IMR-90 (cell line): ENCODE measurements around the gene CCDC90B. TPM values are rescaled to one million over a fixed set of nuclear protein-coding genes. Genes with fewer than 3 reads are reported as not detected.

Experiments
- ATAC-seq: fragments of 200-7000 bp; cut with Tn5 transposase; 2 replicates; pipeline ENCODE4 v1.9.1; 2020; ENCODE audit warnings: low read depth, mild to moderate bottlenecking, moderate library complexity
- BruUV-seq: library from RNA; stranded (reverse); fragments of 400-500 nt; replicated peaks from 2 replicates; lab custom pipeline; 2021; lab: Mats Ljungman, UMichigan
- CTCF ChIA-PET: fragments of 300-600 bp; formaldehyde crosslinking; extraction: SDS; loops from one replicate; lab custom pipeline; 2021; ENCODE audit warnings: antibody characterized with exemption; lab: Yijun Ruan, JAX
- POLR2A ChIA-PET: fragments of 300-600 bp; sonication (Branson Sonifier 250); formaldehyde crosslinking; loops from one replicate; lab custom pipeline; 2022; ENCODE audit warnings: antibody characterized with exemption; ENCODE audit not compliant: unreplicated experiment; lab: Charles Lee
- DNase-seq: peaks from one replicate; pipeline ENCODE4 v3.0.0; 2013
- H2AFZ ChIP-seq: replicated peaks from 2 replicates; pipeline ENCODE3; 2013; ENCODE audit warnings: low read length, mild to moderate bottlenecking; ENCODE audit not compliant: poor library complexity
- H2AK5ac ChIP-seq: 2 replicates; pipeline ENCODE4 v1.6.1; 2013; ENCODE audit warnings: low read depth, low read length, inconsistent platforms
- H2AK9ac ChIP-seq: replicated peaks from 2 replicates; pipeline ENCODE3; 2013; ENCODE audit warnings: mild to moderate bottlenecking, low read depth, low read length, moderate library complexity; ENCODE audit not compliant: poor library complexity
- H2BK120ac ChIP-seq: 2 replicates; pipeline ENCODE4 v1.6.1; 2013; ENCODE audit warnings: low read depth, low read length, inconsistent platforms
- H2BK15ac ChIP-seq: 3 replicates; pipeline ENCODE4 v1.6.1; 2013; ENCODE audit warnings: low read depth, low read length, inconsistent platforms
- H2BK20ac ChIP-seq: 2 replicates; pipeline ENCODE4 v1.6.1; 2013; ENCODE audit warnings: low read depth, mild to moderate bottlenecking, inconsistent platforms, low read length, moderate library complexity
- H2BK5ac ChIP-seq: 2 replicates; pipeline ENCODE4 v1.6.1; 2013; ENCODE audit warnings: mild to moderate bottlenecking, low read depth, low read length, inconsistent platforms; ENCODE audit not compliant: poor library complexity, severe bottlenecking
- H3K14ac ChIP-seq: replicated peaks from 2 replicates; pipeline ENCODE4 v1.6.1; 2013; ENCODE audit warnings: low read depth, low read length, inconsistent platforms
- H3K18ac ChIP-seq: 2 replicates; pipeline ENCODE4 v1.6.1; 2013; ENCODE audit warnings: low read depth, low read length, control low read depth
- H3K23ac ChIP-seq: 2 replicates; pipeline ENCODE4 v1.6.1; 2013; ENCODE audit warnings: low read depth, low read length, inconsistent platforms
- H3K27ac ChIP-seq: 2 replicates; pipeline ENCODE4 v1.5.1; 2013; ENCODE audit warnings: mild to moderate bottlenecking, control low read depth, low read length; ENCODE audit not compliant: insufficient read depth
- H3K27me3 ChIP-seq: 2 replicates; pipeline ENCODE4 v1.6.1; 2013; ENCODE audit warnings: low read length; ENCODE audit not compliant: control insufficient read depth, insufficient read depth
- H3K36me3 ChIP-seq: 2 replicates; pipeline ENCODE4 v1.6.1; 2013; ENCODE audit warnings: low read length, mixed read lengths; ENCODE audit not compliant: control insufficient read depth, insufficient read depth
- H3K4ac ChIP-seq: 2 replicates; pipeline ENCODE4 v1.6.1; 2013; ENCODE audit warnings: low read depth, low read length, inconsistent platforms
- H3K4me1 ChIP-seq: 2 replicates; pipeline ENCODE4 v1.6.1; 2013; ENCODE audit warnings: low read length, mixed read lengths; ENCODE audit not compliant: control insufficient read depth, insufficient read depth
- H3K4me2 ChIP-seq: 2 replicates; pipeline ENCODE4 v1.6.1; 2013; ENCODE audit warnings: low read depth, mild to moderate bottlenecking, control low read depth, low read length, moderate library complexity
- H3K4me3 ChIP-seq: 2 replicates; pipeline ENCODE4 v1.5.1; 2013; ENCODE audit warnings: low read depth, mild to moderate bottlenecking, control low read depth, low read length, moderate library complexity; ENCODE audit not compliant: insufficient read depth
- H3K56ac ChIP-seq: 2 replicates; pipeline ENCODE4 v1.6.1; 2013; ENCODE audit warnings: low read length, inconsistent platforms; ENCODE audit not compliant: insufficient read depth; ENCODE audit errors: extremely low read depth
- H3K79me1 ChIP-seq, 2 experiments: 2 replicates each; pipeline ENCODE4 v1.6.1; 2013; ENCODE audit warnings: low read length in 2 of 2, inconsistent platforms in 1 of 2, low read depth in 1 of 2
- H3K9ac ChIP-seq: 2 replicates; pipeline ENCODE4 v1.6.1; 2013; ENCODE audit warnings: low read depth, low read length, control low read depth
- H3K9me1 ChIP-seq: 2 replicates; pipeline ENCODE4 v1.6.1; 2013; ENCODE audit warnings: low read length, inconsistent platforms; ENCODE audit not compliant: insufficient read depth
- H3K9me3 ChIP-seq: 2 replicates; pipeline ENCODE4 v1.6.1; 2013; ENCODE audit warnings: low read length; ENCODE audit not compliant: control insufficient read depth, insufficient read depth
- H4K20me1 ChIP-seq: 2 replicates; pipeline ENCODE4 v1.6.1; 2013; ENCODE audit warnings: low read length, inconsistent platforms; ENCODE audit not compliant: insufficient read depth
- H4K5ac ChIP-seq: 2 replicates; pipeline ENCODE4 v1.6.1; 2013; ENCODE audit warnings: mild to moderate bottlenecking, low read depth, low read length, control low read depth
- H4K8ac ChIP-seq, 2 experiments: 2 replicates each; pipeline ENCODE4 v1.6.1; 2013; ENCODE audit warnings: low read depth in 2 of 2, low read length in 2 of 2, control low read depth in 1 of 2, inconsistent platforms in 1 of 2
- H4K91ac ChIP-seq: 2 replicates; pipeline ENCODE4 v1.6.1; 2013; ENCODE audit warnings: low read depth, low read length, inconsistent platforms; ENCODE audit not compliant: insufficient read depth
- BHLHE40 ChIP-seq: fragments of 150-350 bp; IDR thresholded peaks from 2 replicates; pipeline ENCODE4 v1.6.1; 2016; ENCODE audit warnings: mild to moderate bottlenecking, low read depth, low read length
- CEBPB ChIP-seq: IDR thresholded peaks from 2 replicates; pipeline ENCODE4 v1.6.1; 2012; ENCODE audit warnings: low read depth, low read length, improper control_type of control experiment
- CHD1 ChIP-seq: IDR thresholded peaks from 2 replicates; pipeline ENCODE4 v1.6.1; 2012; ENCODE audit warnings: low read depth, low read length, improper control_type of control experiment
- CTCF ChIP-seq: conservative IDR thresholded peaks from 2 replicates; pipeline ENCODE4 v1.5.1; 2012; ENCODE audit warnings: mild to moderate bottlenecking, low read depth, low read length, improper control_type of control experiment
- FOS ChIP-seq: fragments of 150-350 bp; IDR thresholded peaks from 2 replicates; pipeline ENCODE4 v1.6.1; 2016; ENCODE audit warnings: low read depth, low read length
- MAFK ChIP-seq: IDR thresholded peaks from 2 replicates; pipeline ENCODE4 v1.6.1; 2012; ENCODE audit warnings: low read depth, low read length, improper control_type of control experiment
- MAZ ChIP-seq: IDR thresholded peaks from 2 replicates; pipeline ENCODE4 v1.6.1; 2012; ENCODE audit warnings: low read depth, mild to moderate bottlenecking, low read length, improper control_type of control experiment, moderate library complexity, borderline replicate concordance
- MXI1 ChIP-seq: IDR thresholded peaks from 2 replicates; pipeline ENCODE4 v1.6.1; 2012; ENCODE audit warnings: low read depth, mild to moderate bottlenecking, low read length, moderate library complexity, borderline replicate concordance
- NFE2L2 ChIP-seq: fragments of 150-350 bp; IDR thresholded peaks from 2 replicates; pipeline ENCODE4 v1.6.1; 2016; ENCODE audit warnings: low read depth, mild to moderate bottlenecking, low read length
- POLR2A ChIP-seq: IDR thresholded peaks from 2 replicates; pipeline ENCODE4 v1.6.1; 2012; ENCODE audit warnings: mild to moderate bottlenecking, low read depth, low read length
- RAD21 ChIP-seq: IDR thresholded peaks from 2 replicates; pipeline ENCODE4 v1.6.1; 2012; ENCODE audit warnings: low read length, improper control_type of control experiment
- RCOR1 ChIP-seq: IDR thresholded peaks from 2 replicates; pipeline ENCODE4 v1.6.1; 2012; ENCODE audit warnings: mild to moderate bottlenecking, low read length, improper control_type of control experiment; ENCODE audit not compliant: insufficient replicate concordance
- RFX5 ChIP-seq: IDR thresholded peaks from 2 replicates; pipeline ENCODE4 v1.8.0; 2012; ENCODE audit warnings: low read depth, mild to moderate bottlenecking, low read length, moderate library complexity
- SMC3 ChIP-seq: fragments of 150-350 bp; IDR thresholded peaks from 2 replicates; pipeline ENCODE4 v1.6.1; 2016; ENCODE audit warnings: low read depth, mild to moderate bottlenecking, antibody characterized with exemption, low read length, moderate library complexity
- WGBS, 2 experiments: methylation state at CpG; one replicate each; pipeline versions ENCODE4 v1.1.5 to v1.1.7; 2013; ENCODE audit warnings: missing lambda C conversion rate in 2 of 2; ENCODE audit not compliant: insufficient read length in 1 of 2; ENCODE audit errors: extremely low coverage in 2 of 2; 5-methylcytosine and 5-hydroxymethylcytosine counted together
- dilution Hi-C: fragments of 300-500 bp; cut with HindIII; formaldehyde crosslinking; loops from one replicate; pipeline ENCODE4 v1.14.3; 2018; ENCODE audit warnings: low sequenced_read_pairs; ENCODE audit not compliant: unreplicated experiment
- in situ Hi-C: fragments of 300-500 bp; cut with MboI; formaldehyde crosslinking; loops from 3 replicates; pipeline ENCODE4 v1.14.3; 2019; ENCODE audit warnings: low sequenced_read_pairs, inconsistent platforms, mixed read lengths
- intact Hi-C: fragments of 100-400 bp; cut with micrococcal nuclease; formaldehyde crosslinking; loops from 2 replicates; pipeline ENCODE4 v1.10.0; 2022
- polyA plus RNA-seq, 3 experiments: library from polyadenylated mRNA; depleted of rRNA; stranded (reverse); fragments of >200 nt; gene quantifications; 2 replicates each; pipeline ENCODE4 v1.2.3, GENCODE V29; 2012; ENCODE audit warnings: low replicate concordance in 1 of 3
- total RNA-seq: library from RNA; depleted of rRNA; stranded (reverse); fragments of >200 nt; gene quantifications from 2 replicates; pipeline ENCODE4 v1.2.3, GENCODE V29; 2012
- TF ChIP-seq, protein P1 (sequence below): fragments of 150-350 bp; IDR thresholded peaks from 2 replicates; pipeline ENCODE4 v1.6.1; 2017; ENCODE audit warnings: mild to moderate bottlenecking, antibody characterized with exemption, low read length, low read depth
- TF ChIP-seq, protein P2 (sequence below): fragments of 150-350 bp; IDR thresholded peaks from 2 replicates; pipeline ENCODE4 v1.6.1; 2016; ENCODE audit warnings: low read depth, mild to moderate bottlenecking, low read length, moderate library complexity, borderline replicate concordance

The CCDC90B gene
- total and polyA plus RNA-seq, 2 of the 4 experiments (the other 2 are of a cell fraction) = 35.8 to 43.7 TPM

GRCh38 chr11:83311701-83312100 is 25.5 kb upstream of the CCDC90B start:
- ATAC-seq (no peak), DNase-seq (no peak)
- no peak overlapping the region for H3K9ac ChIP-seq
- H2AK9ac ChIP-seq = no peak overlapping the region
- H2BK15ac ChIP-seq = no peak overlapping the region
- no peak overlapping the region for H3K4me2 ChIP-seq
- H4K91ac ChIP-seq = no peak overlapping the region
- no peak overlapping the region for H2AK5ac ChIP-seq
- H3K79me1 ChIP-seq = no peaks in the 10 kb centered on the region
- in situ Hi-C loops (no loop called here), dilution Hi-C loops (no loop called here), intact Hi-C loops (no loop called here)
- no peaks in the 10 kb centered on the region for H3K36me3 ChIP-seq
- no peak overlapping the region for H3K56ac ChIP-seq
- H3K9me1 ChIP-seq = no peaks in the 10 kb centered on the region
- no peak overlapping the region for H3K4ac ChIP-seq
- no peak overlapping the region for H4K5ac ChIP-seq
- H2BK5ac ChIP-seq = no peak overlapping the region
- ChIA-PET CTCF (interaction anchor here (1.0 kb wide), 1 partner anchor 507 kb away, joined by 3 read pairs; no protein-coding TSS in a partner anchor), POLR2A (no interaction called here)
- no peak overlapping the region for H4K8ac ChIP-seq
- H2AFZ ChIP-seq = no peak overlapping the region
- no peak overlapping the region for H3K27ac ChIP-seq
- TF ChIP-seq, protein P1, sequence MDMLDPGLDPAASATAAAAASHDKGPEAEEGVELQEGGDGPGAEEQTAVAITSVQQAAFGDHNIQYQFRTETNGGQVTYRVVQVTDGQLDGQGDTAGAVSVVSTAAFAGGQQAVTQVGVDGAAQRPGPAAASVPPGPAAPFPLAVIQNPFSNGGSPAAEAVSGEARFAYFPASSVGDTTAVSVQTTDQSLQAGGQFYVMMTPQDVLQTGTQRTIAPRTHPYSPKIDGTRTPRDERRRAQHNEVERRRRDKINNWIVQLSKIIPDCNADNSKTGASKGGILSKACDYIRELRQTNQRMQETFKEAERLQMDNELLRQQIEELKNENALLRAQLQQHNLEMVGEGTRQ = no peak
- TF ChIP-seq CHD1 (no peak), FOS (no peak), CEBPB (no peak), BHLHE40 (no peak), MAFK (no peak), POLR2A (no peak), RAD21 (no peak), SMC3 (no peak), RFX5 (no peak), MAZ (no peak), CTCF (no peak), RCOR1 (no peak), NFE2L2 (no peak), MXI1 (no peak)
- TF ChIP-seq, protein P2, sequence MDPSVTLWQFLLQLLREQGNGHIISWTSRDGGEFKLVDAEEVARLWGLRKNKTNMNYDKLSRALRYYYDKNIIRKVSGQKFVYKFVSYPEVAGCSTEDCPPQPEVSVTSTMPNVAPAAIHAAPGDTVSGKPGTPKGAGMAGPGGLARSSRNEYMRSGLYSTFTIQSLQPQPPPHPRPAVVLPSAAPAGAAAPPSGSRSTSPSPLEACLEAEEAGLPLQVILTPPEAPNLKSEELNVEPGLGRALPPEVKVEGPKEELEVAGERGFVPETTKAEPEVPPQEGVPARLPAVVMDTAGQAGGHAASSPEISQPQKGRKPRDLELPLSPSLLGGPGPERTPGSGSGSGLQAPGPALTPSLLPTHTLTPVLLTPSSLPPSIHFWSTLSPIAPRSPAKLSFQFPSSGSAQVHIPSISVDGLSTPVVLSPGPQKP = no peak
- WGBS, 2 experiments = 80% methylated on average over 1 of the region's 2 CpGs; no CpG with 5 or more reads in 1 of the 2 experiments
- H3K9me3 ChIP-seq = no peaks in the 10 kb centered on the region
- no peak overlapping the region for H3K4me3 ChIP-seq
- H3K14ac ChIP-seq = no peak overlapping the region
- H3K18ac ChIP-seq = no peak overlapping the region
- H3K4me1 ChIP-seq = no peaks in the 10 kb centered on the region
- H2BK120ac ChIP-seq = no peak overlapping the region
- H2BK20ac ChIP-seq = no peak overlapping the region
- H4K20me1 ChIP-seq = no peaks in the 10 kb centered on the region
- no TSS peak for BruUV-seq
- H3K27me3 ChIP-seq = no peaks in the 10 kb centered on the region
- H3K23ac ChIP-seq = no peak overlapping the region
